GM21360 (cell line): ENCODE data around the gene SF3B6.
A peak's percentile ranks its signal among the peaks of the same experiment; 100 is the strongest.
"Not testable (repeated sequence)": the region's sequence is repeated elsewhere in the genome, so short reads cannot be mapped to it uniquely, and the experiment has no call there.

ENCODE experiments used
- ATAC-seq: cut with Tn5 transposase; IDR thresholded peaks from one replicate; pipeline ENCODE4 v1.9.1; 2021; ENCODE audit warnings: mild to moderate bottlenecking, moderate library complexity; ENCODE audit not compliant: unreplicated experiment

SF3B6 gene

DNA sequence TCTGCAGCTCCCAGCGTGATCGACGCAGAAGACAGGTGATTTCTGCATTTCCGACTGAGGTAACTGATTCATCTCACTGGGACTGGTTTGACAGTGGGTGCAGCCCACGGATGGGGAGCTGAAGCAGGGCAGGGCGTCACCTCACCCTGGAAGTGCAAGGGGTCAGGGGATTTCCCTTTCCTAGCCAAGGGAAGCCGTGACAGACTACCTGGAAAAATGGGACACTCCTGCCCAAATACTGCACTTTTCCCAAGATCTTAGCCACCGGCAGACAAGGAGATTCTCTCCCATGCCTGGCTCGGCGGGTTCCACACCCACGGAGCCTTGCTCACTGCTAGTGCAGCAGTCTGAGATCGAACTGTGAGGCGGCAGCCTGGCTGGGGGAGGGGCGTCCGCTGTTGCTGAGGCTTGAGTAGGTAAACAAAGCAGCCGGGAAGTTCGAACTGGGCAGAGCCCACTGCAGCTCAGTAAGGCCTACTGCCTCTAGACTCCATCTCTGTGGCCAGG, 19.1 kb upstream of the SF3B6 start:
- not testable (repeated sequence) for ATAC-seq

DNA sequence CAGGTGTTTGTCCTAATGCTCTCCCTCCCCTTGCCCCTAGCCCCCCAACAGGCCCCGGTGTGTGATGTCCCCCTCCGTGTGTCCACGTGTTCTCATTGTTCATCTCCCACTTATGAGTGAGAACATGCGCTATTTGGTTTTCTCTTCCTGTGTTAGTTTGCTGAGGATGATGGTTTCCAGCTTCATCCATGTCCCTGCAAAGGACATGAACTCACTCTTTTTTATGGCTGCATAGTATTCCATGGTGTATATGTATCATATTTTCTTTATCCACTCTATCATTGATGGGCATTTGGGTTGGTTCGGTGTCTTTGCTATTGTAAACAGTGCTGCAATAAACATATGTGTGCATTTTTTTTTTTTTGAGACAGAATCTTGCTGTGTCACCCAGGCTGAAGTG, 17.1 kb upstream of the SF3B6 start:
- not testable (repeated sequence) for ATAC-seq

- no peak for ATAC-seq
These were observed 12.8 kb upstream of the SF3B6 start for GRCh38 chr2:24088821-24089359.

DNA sequence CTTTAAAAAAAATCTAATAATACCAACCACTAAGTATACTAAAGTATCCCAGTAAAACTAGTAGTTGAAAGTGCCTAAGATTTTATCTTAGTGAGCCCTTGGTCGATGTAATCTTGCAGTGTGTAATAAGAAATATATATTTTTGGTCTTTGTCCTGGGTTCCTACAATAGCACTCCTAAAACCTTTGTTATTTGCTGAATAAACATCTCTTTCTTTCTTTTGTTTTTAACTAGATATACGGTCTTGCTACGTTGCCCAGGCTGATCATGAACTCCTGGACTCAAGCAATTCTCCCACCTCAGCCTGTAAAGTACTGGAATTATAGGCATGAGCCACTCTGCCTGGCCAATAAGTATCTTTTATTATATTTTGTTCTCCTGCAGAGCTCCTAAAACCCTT, 10.9 kb upstream of the SF3B6 start:
- no peak for ATAC-seq

DNA sequence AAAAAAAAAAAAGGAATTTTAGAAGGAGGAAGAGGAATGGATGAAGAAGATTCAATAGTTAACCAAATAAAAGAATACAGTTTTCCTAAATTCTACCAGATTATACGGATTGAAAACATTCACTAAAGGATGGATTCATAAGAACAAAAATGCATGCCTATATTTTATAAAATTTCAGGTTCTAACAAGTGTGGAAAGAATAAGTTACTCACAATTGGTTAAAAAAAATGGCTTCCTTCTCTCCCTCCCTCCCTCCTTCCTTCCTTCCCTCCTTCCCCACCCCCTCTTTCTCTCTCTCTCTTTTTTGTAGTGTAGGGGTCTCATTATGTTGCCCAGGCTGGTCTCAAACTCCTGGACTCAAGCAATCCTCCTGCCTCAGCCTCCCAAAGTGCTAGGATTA, 10.1 kb upstream of the SF3B6 start:
- ATAC-seq: no peak

DNA sequence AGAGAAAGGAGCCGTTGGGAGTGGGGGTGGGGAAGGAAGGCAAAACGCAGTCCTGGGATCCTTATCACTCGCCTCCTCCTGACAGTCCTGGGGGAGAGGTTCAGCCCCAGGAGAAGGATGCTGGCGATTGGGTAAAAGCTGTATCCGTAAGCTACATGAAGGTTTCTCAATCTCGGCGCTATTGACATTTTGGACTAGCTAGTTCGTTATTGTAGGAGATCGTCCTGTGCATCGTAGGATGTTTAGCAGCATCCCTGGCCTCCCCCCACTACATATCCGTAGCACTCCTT, 9.0 kb upstream of the SF3B6 start:
- no peak for ATAC-seq

GRCh38 chr2:24084386-24085199, 8.5 kb upstream of the SF3B6 start, which contains the start of gene TP53I3:
TSS of gene TP53I3 (minus strand) at chr2:24084834. CDS start at chr2:24084326, 508 bp downstream.
- peak; percentile 70 for ATAC-seq

DNA sequence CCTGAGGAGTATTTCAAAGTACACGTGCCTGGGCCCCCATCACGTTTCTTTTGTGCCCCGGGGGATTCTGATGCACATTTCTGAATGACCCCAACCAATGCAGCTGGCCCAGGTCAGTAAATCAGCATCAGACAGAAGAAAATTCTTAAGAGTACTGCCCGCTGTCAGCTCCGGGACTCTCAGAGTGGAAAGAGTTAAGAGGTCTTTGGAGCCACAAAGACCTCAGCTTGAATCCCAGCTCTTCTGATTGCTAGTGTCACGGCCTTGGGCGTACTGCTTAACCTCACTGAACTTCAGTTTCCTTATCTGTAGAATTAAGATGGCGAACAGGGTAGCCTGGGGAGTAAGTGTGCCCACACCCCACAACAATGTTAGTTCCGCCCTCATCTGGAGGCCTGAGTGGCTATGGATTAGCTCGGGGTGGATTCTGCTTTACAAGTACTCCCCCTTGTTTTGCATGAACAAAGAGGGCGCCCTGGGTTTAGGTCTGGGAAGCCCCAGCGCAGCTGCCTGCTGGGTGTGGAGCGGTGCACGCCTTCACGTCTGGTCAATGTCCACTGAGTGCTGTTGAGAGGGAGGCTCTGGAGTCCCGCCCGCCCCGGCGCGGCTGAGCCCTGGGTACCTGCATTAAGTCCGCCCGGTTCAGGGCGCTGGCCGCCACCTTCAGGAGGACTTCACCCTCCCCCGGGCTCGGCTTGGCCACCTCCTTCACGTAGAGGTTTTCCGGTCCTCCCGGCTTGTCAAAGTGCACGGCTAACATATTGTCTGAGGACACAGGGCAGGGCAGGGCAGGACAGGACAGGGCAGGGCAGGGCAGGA, 7.7 kb upstream of the SF3B6 start:
- peak; percentile 75 for ATAC-seq

- ATAC-seq: no peak
These were observed 6.9 kb upstream of the SF3B6 start for GRCh38 chr2:24082787-24083566.

DNA sequence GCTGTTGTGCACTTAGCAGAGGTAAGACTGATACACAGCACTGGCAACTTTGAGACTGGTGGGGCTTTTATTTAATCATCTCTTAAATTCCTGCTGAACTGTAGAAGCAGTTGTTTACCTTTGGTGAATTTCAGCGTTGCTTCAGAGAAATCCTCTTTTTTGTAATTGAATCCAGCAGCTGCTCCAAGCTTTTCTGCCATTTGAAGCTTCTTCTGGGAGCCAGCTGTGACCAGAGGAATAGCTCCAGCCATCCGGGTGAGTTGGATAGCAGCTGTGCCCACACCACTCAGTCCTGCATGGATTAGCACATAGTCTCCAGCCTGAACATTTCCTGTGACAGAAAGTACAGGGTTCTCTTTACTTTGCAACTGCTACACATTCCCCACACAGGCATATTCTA, 4.6 kb upstream of the SF3B6 start:
- ATAC-seq: no peak

DNA sequence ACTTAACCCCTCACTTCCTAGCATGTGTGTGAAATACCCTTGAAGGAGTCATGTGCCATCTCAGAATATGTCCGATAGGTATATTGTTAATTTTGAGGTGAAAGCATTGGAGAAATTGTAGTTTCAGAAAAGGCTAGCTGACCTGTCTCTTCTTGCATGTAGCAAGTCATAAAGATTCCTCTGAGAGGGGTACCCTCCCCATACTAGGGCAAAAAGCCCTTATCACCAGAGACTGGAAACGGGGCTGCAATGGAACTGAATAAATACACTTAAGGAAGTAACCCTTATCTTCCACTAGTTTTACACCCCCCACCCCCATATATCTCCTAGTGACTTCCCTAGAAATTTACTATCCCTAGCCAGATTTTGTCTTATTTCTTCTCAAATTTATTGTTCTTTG, 1.8 kb upstream of the SF3B6 start:
- ATAC-seq: no peak

DNA sequence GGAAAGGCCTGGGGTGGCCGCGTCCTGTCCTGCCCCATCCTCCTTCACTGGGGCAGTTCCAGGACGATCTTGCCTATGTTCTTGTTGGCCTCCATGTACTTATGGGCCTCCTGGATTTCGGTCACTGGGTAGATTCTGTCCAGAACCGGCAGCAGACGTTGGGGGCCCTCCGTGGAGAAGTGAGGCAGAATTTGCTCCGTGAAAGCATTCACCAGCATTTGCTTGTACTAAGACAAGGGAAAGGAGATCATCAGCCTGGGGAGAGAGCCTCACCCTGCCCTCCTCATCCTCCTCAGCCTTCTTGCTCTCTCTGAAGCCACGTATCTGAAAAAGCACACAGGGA, 1.4 kb upstream of the SF3B6 start:
- ATAC-seq: no peak

DNA sequence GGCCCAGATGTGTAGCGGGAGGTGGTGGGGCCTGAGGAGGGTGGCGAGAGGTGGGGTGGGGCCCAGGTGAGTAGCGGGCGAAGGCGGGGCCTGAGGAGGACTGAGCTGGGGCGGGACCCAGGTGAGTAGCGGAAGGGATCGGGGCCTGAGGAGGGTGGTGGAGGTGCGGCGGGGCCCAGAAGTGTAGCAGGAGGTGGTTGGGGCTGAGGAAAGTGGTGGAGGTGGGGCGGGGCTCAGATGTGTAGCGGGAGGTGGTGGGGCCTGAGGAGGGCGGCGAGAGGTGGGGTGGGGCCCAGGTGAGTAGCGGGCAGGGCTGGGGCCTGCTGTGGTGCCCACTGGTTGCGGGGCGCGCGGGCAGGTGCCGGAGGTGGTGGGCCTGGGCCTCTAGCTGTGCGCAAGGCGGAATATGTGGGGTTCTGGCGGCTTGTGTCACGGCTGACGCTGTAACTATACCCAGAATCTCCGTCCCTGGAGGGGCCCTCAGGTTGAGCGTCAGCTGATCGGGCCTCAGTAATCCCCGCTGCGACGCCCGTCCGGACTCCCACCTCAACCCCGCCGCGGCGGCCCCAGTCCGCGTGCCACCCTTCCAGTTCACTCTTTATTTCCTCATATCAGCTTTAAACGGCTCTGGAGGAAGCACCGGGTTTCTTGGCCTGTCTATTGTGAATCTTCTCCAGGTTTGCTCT, 866 bp upstream of the SF3B6 start:
- ATAC-seq: no peak

DNA sequence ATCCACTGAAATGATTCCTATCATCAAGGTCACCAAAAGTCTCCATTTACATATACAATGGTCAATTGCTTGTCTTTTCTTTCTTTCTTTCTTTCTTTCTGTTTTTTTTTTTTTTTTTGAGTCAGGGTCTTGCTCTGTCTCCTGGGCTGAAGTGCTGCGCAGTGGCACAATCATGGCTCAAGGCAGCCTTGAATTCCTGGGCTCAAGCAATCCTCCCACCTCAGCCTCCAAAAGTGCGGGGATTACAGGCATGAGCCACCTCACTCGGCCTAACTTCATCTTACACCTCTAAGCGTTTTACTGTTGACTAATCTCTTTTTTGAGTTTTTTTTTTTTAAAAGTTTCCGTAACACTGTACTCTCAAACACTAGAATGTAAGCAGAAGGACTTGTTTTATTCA, 867 bp downstream of the SF3B6 start:
- no peak for ATAC-seq

GRCh38 chr2:24073816-24074215, 2.3 kb downstream of the SF3B6 start:
- ATAC-seq: no peak

- no peak for ATAC-seq
These were observed 3.9 kb downstream of the SF3B6 start for GRCh38 chr2:24072259-24072658.

GRCh38 chr2:24065341-24065740, 10.8 kb downstream of the SF3B6 start:
- ATAC-seq: no peak

DNA sequence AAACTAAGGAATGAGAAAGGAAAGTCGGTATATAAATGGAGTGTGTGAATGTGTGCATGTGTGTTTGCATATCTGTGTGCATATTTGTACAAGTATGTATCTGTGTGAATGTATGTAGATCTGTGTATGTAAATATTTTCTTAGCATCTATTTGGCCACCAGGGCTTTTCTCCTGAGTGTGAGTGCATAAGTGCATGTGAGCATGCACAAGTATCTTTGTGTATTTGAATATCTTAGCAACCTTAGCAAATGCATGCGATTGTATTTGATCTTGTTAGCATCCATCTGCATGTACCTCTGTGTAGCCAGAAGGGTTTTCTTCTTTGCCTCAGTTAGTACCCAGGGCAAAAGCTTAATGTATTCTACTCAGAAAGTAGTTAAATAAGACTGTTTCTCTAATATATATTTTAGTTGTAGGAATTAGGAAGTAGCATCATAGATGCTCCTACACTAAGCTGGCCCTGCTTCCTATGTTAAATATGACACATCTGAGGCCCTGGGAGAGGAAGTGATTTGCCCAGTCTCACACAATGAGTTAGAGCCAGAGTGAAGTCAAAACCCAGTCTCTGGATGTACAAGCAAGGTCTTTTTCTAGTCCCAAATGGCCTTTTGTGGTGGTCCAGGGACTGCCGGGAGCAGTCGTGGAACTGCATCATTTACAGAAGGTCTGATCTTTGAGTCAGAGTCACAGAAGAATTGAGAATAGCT, 17.4 kb downstream of the SF3B6 start:
- no peak for ATAC-seq

GRCh38 chr2:24055750-24056149, 20.4 kb downstream of the SF3B6 start:
- ATAC-seq: no peak
